Keratinocyte (primary cell): ENCODE results near the gene POU4F1.

Experiments used
- EZH2 ChIP-seq: IDR thresholded peaks from one replicate; pipeline ENCODE4 v1.6.1; 2012; ENCODE audit warnings: inconsistent platforms, mild to moderate bottlenecking, low read length, moderate library complexity
- TF ChIP-seq, protein P1 (sequence below), 3 experiments: IDR thresholded peaks in 1 of 3; conservative IDR thresholded peaks in 1 of 3; optimal IDR thresholded peaks in 1 of 3; 2 replicates in 2 of 3; 3 replicates in 1 of 3; pipeline versions ENCODE3 to v1.5.1; 2011; ENCODE audit warnings: low read length in 3 of 3, mild to moderate bottlenecking in 3 of 3, moderate library complexity in 2 of 3, control low read depth in 1 of 3, inconsistent platforms in 1 of 3; ENCODE audit not compliant: insufficient read depth in 2 of 3; ENCODE audit errors: extremely low read depth in 1 of 3

DNA sequence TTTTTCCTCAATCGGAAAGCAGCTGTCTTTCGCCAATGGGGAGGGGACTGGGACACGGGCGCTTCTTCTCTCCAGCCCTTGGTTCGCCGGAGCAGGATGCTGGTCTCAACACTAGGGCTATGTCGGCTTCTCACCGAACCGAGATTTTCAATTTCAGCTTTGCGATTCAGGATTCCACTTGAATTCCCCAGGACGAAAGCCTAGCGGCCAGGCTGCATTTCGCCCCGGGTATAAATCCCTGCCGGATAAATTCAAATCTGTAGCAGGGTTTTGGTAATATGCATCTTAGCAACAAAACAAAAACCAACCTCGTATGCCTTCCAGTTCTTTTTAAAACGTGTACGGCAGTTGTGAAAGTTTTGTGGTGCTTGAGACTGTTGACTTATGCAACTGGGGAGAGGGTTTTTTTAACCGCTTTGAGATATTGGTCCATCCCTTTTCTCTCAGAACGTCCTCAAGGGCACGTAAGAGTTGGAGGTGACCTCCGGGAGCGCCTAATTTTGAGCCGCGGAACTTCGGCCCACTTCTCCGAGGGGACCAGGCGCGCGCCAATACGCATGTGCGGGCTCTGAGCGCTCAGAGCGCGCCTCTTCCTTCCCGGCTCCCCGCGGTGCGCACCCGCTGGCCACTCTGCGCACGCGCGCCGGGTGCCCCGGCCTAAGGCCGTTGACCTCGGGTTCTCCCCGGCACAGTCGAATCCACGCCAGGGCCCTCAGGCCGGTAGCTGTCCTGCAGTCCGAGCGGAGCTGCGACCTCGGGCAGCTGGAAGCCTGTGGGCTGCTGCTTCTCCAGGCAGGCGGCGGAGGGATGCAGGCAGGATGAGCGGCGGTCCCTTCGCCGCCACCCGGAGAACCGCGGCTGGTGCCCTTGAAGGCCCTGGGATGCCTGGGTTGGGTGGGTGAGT lies 7.6 kb downstream of the POU4F1 start:
- TF ChIP-seq EZH2 = peak; percentile 74
- TF ChIP-seq, protein P1, sequence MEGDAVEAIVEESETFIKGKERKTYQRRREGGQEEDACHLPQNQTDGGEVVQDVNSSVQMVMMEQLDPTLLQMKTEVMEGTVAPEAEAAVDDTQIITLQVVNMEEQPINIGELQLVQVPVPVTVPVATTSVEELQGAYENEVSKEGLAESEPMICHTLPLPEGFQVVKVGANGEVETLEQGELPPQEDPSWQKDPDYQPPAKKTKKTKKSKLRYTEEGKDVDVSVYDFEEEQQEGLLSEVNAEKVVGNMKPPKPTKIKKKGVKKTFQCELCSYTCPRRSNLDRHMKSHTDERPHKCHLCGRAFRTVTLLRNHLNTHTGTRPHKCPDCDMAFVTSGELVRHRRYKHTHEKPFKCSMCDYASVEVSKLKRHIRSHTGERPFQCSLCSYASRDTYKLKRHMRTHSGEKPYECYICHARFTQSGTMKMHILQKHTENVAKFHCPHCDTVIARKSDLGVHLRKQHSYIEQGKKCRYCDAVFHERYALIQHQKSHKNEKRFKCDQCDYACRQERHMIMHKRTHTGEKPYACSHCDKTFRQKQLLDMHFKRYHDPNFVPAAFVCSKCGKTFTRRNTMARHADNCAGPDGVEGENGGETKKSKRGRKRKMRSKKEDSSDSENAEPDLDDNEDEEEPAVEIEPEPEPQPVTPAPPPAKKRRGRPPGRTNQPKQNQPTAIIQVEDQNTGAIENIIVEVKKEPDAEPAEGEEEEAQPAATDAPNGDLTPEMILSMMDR (optimal IDR thresholded peaks at IDR 0.05 in 1 of 3, IDR thresholded peaks at IDR 0.05 in 1 of 3, conservative IDR thresholded peaks at IDR 0.05 in 1 of 3; ENCODE audit: extremely low read depth in 1 of 3, insufficient read depth in 2 of 3, low read length in 3 of 3) = no peak
